ENCODE measurements around the gene CHPF2. TPM values are rescaled to one million over a fixed set of nuclear protein-coding genes. Genes with fewer than 3 reads are reported as not detected.

CHPF2 gene
- total RNA-seq, 1 donor, result 83.2 TPM

DNA sequence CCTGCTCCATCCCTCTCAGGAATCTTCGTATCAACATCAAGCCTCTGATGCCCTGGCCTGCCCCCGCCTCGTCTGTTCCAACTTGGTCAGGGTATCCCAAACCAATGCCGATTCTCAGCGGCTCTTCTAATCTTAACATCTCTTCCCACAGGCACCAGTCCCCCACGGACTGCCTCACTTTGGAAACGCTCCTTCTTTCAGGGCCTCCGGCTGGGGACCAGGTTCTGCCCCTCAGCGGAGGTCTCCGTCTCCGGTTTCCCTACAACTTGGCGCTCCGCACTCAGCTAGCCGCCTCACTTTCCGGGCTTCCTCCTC lies 5.8 kb upstream of the CHPF2 start:
- no peaks in the 10 kb centered on the region for H3K9me3 ChIP-seq (ENCODE audit: low read depth, low read length)
- H3K27me3 ChIP-seq (ENCODE audit: insufficient read depth, low read length), result no peaks in the 10 kb centered on the region
- peak overlapping the region; percentile 65 for H2AFZ ChIP-seq (ENCODE audit: low read length)
- peaks cover 13% of the 10 kb centered on the region for H4K20me1 ChIP-seq (ENCODE audit: insufficient read depth, low read length)
- peak overlapping the region; percentile 90 for H3K4me3 ChIP-seq (ENCODE audit: insufficient read depth, low read length)
- H3K4me1 ChIP-seq (ENCODE audit: insufficient read depth, low read length), result peaks cover 27% of the 10 kb centered on the region
- peak overlapping the region; percentile 83 for H3K27ac ChIP-seq (ENCODE audit: low read depth, low read length)
- H3K36me3 ChIP-seq (ENCODE audit: insufficient read depth, low read length), result peaks cover 35% of the 10 kb centered on the region
- peak overlapping the region; percentile 97 for H3K4me2 ChIP-seq (ENCODE audit: insufficient read depth, low read length)
- TF ChIP-seq, protein P1, sequence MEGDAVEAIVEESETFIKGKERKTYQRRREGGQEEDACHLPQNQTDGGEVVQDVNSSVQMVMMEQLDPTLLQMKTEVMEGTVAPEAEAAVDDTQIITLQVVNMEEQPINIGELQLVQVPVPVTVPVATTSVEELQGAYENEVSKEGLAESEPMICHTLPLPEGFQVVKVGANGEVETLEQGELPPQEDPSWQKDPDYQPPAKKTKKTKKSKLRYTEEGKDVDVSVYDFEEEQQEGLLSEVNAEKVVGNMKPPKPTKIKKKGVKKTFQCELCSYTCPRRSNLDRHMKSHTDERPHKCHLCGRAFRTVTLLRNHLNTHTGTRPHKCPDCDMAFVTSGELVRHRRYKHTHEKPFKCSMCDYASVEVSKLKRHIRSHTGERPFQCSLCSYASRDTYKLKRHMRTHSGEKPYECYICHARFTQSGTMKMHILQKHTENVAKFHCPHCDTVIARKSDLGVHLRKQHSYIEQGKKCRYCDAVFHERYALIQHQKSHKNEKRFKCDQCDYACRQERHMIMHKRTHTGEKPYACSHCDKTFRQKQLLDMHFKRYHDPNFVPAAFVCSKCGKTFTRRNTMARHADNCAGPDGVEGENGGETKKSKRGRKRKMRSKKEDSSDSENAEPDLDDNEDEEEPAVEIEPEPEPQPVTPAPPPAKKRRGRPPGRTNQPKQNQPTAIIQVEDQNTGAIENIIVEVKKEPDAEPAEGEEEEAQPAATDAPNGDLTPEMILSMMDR (IDR thresholded peaks at IDR 0.05; ENCODE audit: extremely low read depth, low read depth, low read length), result no peak
- DNase-seq (ENCODE audit: insufficient read length, low spot score, missing footprints), result peak; percentile 67
- peaks cover 28% of the 10 kb centered on the region for H3K79me2 ChIP-seq (ENCODE audit: insufficient read depth, low read length)

DNA sequence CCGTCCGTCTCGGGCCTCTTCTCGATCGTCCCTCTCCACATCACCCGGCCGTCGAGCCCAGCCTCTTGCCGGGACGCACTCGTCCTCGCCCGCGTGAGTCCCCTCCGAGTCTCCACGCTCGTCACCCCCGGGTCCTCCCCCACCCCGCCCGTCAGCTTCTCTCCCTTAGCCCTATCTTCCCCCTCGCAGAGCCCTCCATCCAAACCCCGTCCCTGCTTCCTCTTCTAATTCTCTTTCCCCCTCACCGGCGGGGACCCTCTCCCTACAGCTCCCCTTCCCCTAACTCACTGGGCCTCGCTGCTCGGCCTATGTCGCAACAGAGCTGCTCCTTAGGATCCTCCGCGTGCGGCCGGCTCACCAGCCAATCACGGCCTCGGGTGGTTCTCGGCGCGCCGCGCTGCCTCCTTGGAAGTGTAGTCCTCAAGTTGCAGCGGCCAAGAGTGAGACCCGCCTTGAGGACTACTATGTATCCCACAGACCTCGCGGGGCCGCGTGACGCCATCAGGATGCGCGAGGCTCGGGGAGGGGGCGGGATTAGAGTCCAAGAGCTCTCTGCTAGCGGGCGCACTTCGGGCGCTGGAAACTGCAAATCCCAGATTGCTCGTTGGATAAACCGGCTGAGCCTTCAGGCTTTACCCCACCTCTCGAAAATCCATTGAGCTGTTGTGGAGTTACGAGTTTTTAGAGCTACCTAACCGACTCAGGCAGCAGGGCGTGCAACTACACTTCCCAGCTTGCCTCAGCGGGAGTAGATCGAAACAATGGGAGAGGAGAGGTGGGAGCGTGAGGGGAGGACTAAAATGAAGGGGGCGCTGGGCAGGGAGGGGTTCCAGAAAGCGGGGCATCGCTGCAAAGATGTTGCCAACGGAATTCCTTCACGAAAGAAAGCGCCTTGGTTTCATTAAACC lies 5.2 kb upstream of the CHPF2 start, which contains the start of gene ABCF2:
Gene ABCF2 (minus strand): TSS at position 331 of the 908 bp plus-strand sequence. CDS start 747 bp downstream, outside the sequence.
- Histone ChIP-seq H3K27ac (ENCODE audit: low read depth, low read length) (peak within 1 kb of the TSS; percentile 83), H3K27me3 (ENCODE audit: insufficient read depth, low read length) (no peaks in the 10 kb centered on the region), H3K4me1 (ENCODE audit: insufficient read depth, low read length) (peaks cover 33% of the 10 kb centered on the region), H3K79me2 (ENCODE audit: insufficient read depth, low read length) (peaks cover 32% of the 10 kb centered on the region), H3K4me3 (ENCODE audit: insufficient read depth, low read length) (peak within 1 kb of the TSS; percentile 90), H3K9me3 (ENCODE audit: low read depth, low read length) (no peaks in the 10 kb centered on the region), H3K36me3 (ENCODE audit: insufficient read depth, low read length) (peaks cover 29% of the 10 kb centered on the region), H4K20me1 (ENCODE audit: insufficient read depth, low read length) (peaks cover 13% of the 10 kb centered on the region), H3K4me2 (ENCODE audit: insufficient read depth, low read length) (peak within 1 kb of the TSS; percentile 97), H2AFZ (ENCODE audit: low read length) (peak within 1 kb of the TSS; percentile 97)
- TF ChIP-seq, protein P1 (IDR thresholded peaks at IDR 0.05; ENCODE audit: extremely low read depth, low read depth, low read length), result no peak
- DNase-seq (ENCODE audit: insufficient read length, low spot score, missing footprints), result peak; percentile 99

DNA sequence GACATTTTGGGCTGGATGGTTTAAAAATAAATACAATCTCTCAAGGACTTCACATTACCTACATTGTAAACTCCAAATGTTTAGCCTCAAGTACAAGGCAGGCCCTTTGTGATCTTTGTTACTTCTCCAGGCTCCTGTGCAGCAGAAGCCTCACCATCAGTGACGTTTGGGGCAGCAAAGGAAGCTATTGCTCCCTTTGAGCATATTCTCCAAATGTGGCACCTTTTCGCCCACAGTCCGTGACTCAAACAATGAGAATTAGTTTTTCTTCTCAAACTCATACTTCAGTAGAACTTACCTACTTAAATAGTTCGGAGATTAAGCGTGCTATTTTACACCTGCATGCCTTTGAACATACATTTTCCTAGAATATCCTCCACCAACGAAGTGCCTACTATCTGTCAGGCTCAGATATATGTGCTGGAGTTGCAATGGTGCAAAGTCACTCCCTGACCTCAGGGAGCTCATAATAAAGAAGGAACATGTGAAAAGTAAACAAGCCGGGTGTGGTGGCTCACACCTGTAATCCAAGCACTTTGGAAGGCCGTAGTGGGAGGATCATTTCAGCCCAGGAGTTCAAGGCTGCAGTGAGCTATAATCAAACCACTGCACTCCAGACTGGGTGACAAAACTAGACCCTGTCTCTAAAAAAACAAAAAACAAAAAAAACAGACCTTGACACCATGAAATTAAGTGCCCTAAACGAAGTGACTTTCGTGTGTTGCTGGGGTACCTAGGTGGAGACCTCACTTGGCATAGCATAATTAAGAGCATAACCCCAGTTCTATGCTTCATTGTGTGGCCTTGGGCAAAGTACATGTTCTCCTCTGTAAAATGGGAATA lies 4.0 kb upstream of the CHPF2 start:
- Histone ChIP-seq H3K4me1 (ENCODE audit: insufficient read depth, low read length) (peaks cover 33% of the 10 kb centered on the region), H3K79me2 (ENCODE audit: insufficient read depth, low read length) (peaks cover 43% of the 10 kb centered on the region), H3K9me3 (ENCODE audit: low read depth, low read length) (no peaks in the 10 kb centered on the region), H3K4me3 (ENCODE audit: insufficient read depth, low read length) (peak overlapping the region; percentile 90), H3K4me2 (ENCODE audit: insufficient read depth, low read length) (peak overlapping the region; percentile 97), H2AFZ (ENCODE audit: low read length) (peak overlapping the region; percentile 97), H3K27me3 (ENCODE audit: insufficient read depth, low read length) (no peaks in the 10 kb centered on the region), H3K36me3 (ENCODE audit: insufficient read depth, low read length) (peaks cover 18% of the 10 kb centered on the region), H3K27ac (ENCODE audit: low read depth, low read length) (peak overlapping the region; percentile 65), H4K20me1 (ENCODE audit: insufficient read depth, low read length) (peaks cover 13% of the 10 kb centered on the region)
- TF ChIP-seq, protein P1 (IDR thresholded peaks at IDR 0.05; ENCODE audit: extremely low read depth, low read depth, low read length), result no peak
- peak; percentile 78 for DNase-seq (ENCODE audit: insufficient read length, low spot score, missing footprints)
